NCI-H82 (cell line): ENCODE measurements around the gene KIF3A.

Experiments
- DNase-seq: peaks from one replicate; lab custom pipeline; 2025; lab: John Stamatoyannopoulos, UW

The KIF3A gene

GRCh38 chr5:132677682-132678400 is 59.5 kb downstream of the KIF3A start:
- DNase-seq = no peak

- DNase-seq = no peak
These were observed 60.2 kb downstream of the KIF3A start for GRCh38 chr5:132677191-132677590.

GRCh38 chr5:132675936-132676689 is 61.2 kb downstream of the KIF3A start:
- no peak for DNase-seq

GRCh38 chr5:132674671-132675506 is 62.5 kb downstream of the KIF3A start:
- DNase-seq = no peak

GRCh38 chr5:132673939-132674630 is 63.3 kb downstream of the KIF3A start, which contains the start of gene IL4:
Gene IL4 (plus strand): TSS chr5:132673989. CDS start chr5:132674051, 62 bp downstream.
- no peak for DNase-seq

- no peak for DNase-seq
These were observed 63.9 kb downstream of the KIF3A start for GRCh38 chr5:132673488-132673887.

- DNase-seq = no peak
These were observed 66.3 kb downstream of the KIF3A start for GRCh38 chr5:132671000-132671399.

GRCh38 chr5:132669966-132670882 is 67.1 kb downstream of the KIF3A start:
- DNase-seq = no peak

GRCh38 chr5:132669455-132669820 is 67.9 kb downstream of the KIF3A start:
- DNase-seq = no peak

GRCh38 chr5:132668706-132669454 is 68.5 kb downstream of the KIF3A start:
- DNase-seq = no peak

GRCh38 chr5:132667761-132668705 is 69.3 kb downstream of the KIF3A start:
- DNase-seq = no peak

GRCh38 chr5:132667309-132667708 is 70.0 kb downstream of the KIF3A start:
- DNase-seq = no peak

- DNase-seq = no peak
These were observed 70.8 kb downstream of the KIF3A start for GRCh38 chr5:132666310-132667123.

GRCh38 chr5:132665574-132666080 is 71.7 kb downstream of the KIF3A start:
- DNase-seq = no peak

- no peak for DNase-seq
These were observed 72.6 kb downstream of the KIF3A start for GRCh38 chr5:132664696-132665209.

GRCh38 chr5:132663771-132664695 is 73.3 kb downstream of the KIF3A start:
- no peak for DNase-seq
